ENCODE data around the gene ADGRE2.

DNA sequence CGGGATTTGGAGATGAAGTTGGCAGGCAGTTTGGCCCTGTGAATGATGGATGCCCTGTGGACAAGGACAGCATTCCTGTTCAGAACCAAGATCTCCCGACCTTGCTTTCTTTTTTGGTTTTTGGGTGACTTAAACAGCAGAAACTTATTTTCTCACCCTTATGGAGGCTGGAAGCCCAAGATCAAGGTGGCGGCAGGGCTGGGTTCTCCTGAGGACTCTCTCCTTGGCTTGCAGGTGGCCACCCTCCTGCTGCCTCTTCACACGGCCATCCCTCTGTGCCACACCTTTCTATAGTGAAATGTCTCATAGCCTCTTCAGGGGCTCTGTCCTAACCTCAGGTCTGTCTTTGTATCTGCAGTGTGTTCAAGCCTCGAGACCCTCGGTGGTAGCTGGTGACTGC, 74.5 kb downstream of the ADGRE2 start:
- TF ChIP-seq, protein P1, sequence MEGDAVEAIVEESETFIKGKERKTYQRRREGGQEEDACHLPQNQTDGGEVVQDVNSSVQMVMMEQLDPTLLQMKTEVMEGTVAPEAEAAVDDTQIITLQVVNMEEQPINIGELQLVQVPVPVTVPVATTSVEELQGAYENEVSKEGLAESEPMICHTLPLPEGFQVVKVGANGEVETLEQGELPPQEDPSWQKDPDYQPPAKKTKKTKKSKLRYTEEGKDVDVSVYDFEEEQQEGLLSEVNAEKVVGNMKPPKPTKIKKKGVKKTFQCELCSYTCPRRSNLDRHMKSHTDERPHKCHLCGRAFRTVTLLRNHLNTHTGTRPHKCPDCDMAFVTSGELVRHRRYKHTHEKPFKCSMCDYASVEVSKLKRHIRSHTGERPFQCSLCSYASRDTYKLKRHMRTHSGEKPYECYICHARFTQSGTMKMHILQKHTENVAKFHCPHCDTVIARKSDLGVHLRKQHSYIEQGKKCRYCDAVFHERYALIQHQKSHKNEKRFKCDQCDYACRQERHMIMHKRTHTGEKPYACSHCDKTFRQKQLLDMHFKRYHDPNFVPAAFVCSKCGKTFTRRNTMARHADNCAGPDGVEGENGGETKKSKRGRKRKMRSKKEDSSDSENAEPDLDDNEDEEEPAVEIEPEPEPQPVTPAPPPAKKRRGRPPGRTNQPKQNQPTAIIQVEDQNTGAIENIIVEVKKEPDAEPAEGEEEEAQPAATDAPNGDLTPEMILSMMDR (IDR thresholded peaks at IDR 0.05; ENCODE audit: low read depth, low read length) = no peak
- TF ChIP-seq, protein P2, sequence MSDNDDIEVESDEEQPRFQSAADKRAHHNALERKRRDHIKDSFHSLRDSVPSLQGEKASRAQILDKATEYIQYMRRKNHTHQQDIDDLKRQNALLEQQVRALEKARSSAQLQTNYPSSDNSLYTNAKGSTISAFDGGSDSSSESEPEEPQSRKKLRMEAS (IDR thresholded peaks at IDR 0.05; ENCODE audit: low read depth, low read length) = no peak
- TF ChIP-seq POLR2A (IDR thresholded peaks at IDR 0.05; ENCODE audit: extremely low read depth, insufficient read length) (no peak), MYC (IDR thresholded peaks at IDR 0.05; ENCODE audit: low read depth, low read length) (no peak)
